ENCODE measurements around the gene NFIB.

DNA sequence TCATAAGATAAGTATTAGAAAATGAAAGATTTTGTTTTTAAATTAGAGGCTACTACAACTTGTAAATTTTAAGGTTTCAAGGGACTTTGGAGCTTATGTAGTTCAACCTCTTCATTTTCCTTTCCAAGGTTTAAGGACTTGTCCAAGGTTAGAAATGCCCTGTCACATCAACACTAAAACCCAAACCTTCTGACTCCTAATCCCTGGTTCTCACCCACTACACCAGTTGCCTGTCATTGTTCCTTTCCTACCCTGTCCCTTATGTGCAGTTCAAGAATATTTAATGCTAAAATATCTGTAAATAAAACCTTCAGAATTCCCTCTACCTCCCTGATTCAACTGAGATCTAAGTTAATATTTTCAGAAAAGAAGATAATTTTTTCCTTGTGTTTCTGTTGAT, 206.4 kb downstream of the NFIB start:
- TF ChIP-seq EZH2phosphoT487 (IDR thresholded peaks at IDR 0.05; ENCODE audit: insufficient read depth, low read depth) (no peak), EZH2 (IDR thresholded peaks at IDR 0.05; ENCODE audit: insufficient read depth, poor library complexity, severe bottlenecking) (no peak)

Measured in GM23248 (cell line).